Measurements from ENCODE around the gene PDE8B. TPM values are rescaled to one million over a fixed set of nuclear protein-coding genes. Genes with fewer than 3 reads are reported as not detected.

Gene PDE8B
- total RNA-seq, 1 experiment from 2014 or later, result 0.17 TPM

- DNase-seq (ENCODE audit: low read depth, low spot score) (no peak), ATAC-seq (no peak)
- Histone ChIP-seq H3K9ac (ENCODE audit: low read length) (no peak overlapping the region), H3K9me3 (ENCODE audit: control insufficient read depth in 1 of 2, insufficient read depth in 1 of 2, low read depth in 1 of 2, low read length in 2 of 2) (no peaks in the 10 kb centered on the region), H3K79me2 (ENCODE audit: insufficient read depth, low read length) (no peaks in the 10 kb centered on the region), H3K4me1 (ENCODE audit: control insufficient read depth in 1 of 2, insufficient read depth in 2 of 2, low read length in 2 of 2) (no peaks in the 10 kb centered on the region), H4K20me1 (ENCODE audit: insufficient read depth) (no peaks in the 10 kb centered on the region), H3K9me2 (ENCODE audit: insufficient read depth) (no peaks in the 10 kb centered on the region), H3K36me3 (ENCODE audit: control insufficient read depth in 1 of 2, insufficient read depth in 2 of 2, low read length in 2 of 2) (no peaks in the 10 kb centered on the region), H3K27me3 (ENCODE audit: insufficient read depth, low read length) (peaks cover 4% of the 10 kb centered on the region; the same call in 1 of the 2 replicates), H2AFZ (ENCODE audit: low read depth, low read length, poor library complexity, severe bottlenecking) (no peak overlapping the region), H3K4me2 (ENCODE audit: low read length) (no peak overlapping the region), H3K27ac (ENCODE audit: low read depth, low read length) (no peak overlapping the region), H3K4me3 (replicated peaks in 1 of 2; ENCODE audit: low read depth in 1 of 2, low read length in 2 of 2) (no peak overlapping the region)
- TF ChIP-seq, protein P1, sequence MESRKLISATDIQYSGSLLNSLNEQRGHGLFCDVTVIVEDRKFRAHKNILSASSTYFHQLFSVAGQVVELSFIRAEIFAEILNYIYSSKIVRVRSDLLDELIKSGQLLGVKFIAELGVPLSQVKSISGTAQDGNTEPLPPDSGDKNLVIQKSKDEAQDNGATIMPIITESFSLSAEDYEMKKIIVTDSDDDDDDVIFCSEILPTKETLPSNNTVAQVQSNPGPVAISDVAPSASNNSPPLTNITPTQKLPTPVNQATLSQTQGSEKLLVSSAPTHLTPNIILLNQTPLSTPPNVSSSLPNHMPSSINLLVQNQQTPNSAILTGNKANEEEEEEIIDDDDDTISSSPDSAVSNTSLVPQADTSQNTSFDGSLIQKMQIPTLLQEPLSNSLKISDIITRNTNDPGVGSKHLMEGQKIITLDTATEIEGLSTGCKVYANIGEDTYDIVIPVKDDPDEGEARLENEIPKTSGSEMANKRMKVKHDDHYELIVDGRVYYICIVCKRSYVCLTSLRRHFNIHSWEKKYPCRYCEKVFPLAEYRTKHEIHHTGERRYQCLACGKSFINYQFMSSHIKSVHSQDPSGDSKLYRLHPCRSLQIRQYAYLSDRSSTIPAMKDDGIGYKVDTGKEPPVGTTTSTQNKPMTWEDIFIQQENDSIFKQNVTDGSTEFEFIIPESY (IDR thresholded peaks at IDR 0.05; ENCODE audit: extremely low read depth, insufficient replicate concordance, low read length), result no peak
- TF ChIP-seq, protein P2, sequence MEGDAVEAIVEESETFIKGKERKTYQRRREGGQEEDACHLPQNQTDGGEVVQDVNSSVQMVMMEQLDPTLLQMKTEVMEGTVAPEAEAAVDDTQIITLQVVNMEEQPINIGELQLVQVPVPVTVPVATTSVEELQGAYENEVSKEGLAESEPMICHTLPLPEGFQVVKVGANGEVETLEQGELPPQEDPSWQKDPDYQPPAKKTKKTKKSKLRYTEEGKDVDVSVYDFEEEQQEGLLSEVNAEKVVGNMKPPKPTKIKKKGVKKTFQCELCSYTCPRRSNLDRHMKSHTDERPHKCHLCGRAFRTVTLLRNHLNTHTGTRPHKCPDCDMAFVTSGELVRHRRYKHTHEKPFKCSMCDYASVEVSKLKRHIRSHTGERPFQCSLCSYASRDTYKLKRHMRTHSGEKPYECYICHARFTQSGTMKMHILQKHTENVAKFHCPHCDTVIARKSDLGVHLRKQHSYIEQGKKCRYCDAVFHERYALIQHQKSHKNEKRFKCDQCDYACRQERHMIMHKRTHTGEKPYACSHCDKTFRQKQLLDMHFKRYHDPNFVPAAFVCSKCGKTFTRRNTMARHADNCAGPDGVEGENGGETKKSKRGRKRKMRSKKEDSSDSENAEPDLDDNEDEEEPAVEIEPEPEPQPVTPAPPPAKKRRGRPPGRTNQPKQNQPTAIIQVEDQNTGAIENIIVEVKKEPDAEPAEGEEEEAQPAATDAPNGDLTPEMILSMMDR (IDR thresholded peaks at IDR 0.05 in 2 of 3, conservative IDR thresholded peaks at IDR 0.05 in 1 of 3; ENCODE audit: borderline replicate concordance in 1 of 3, insufficient read depth in 1 of 3, low read depth in 2 of 3, low read length in 2 of 3), result no peak
- no peak for TF ChIP-seq SIN3A (IDR thresholded peaks at IDR 0.05; ENCODE audit: low read depth)
- no peak for TF ChIP-seq EGR1 (IDR thresholded peaks at IDR 0.05; ENCODE audit: low read depth)
- no peak for TF ChIP-seq CBX3 (IDR thresholded peaks at IDR 0.05; ENCODE audit: low read depth)
- TF ChIP-seq ZNF274 (IDR thresholded peaks at IDR 0.05; ENCODE audit: low read depth, low read length), result no peak
- TF ChIP-seq ZFX (IDR thresholded peaks at IDR 0.05), result no peak
- no peak for TF ChIP-seq REST (IDR thresholded peaks at IDR 0.05; ENCODE audit: low read depth)
- no peak for TF ChIP-seq RAD21 (IDR thresholded peaks at IDR 0.05; ENCODE audit: low read depth)
- TF ChIP-seq ELF1 (IDR thresholded peaks at IDR 0.05; ENCODE audit: borderline replicate concordance, low read depth), result no peak
- TF ChIP-seq TCF7L2 (IDR thresholded peaks at IDR 0.05; ENCODE audit: borderline replicate concordance, extremely low read depth, insufficient read depth, insufficient read length), result no peak
- TF ChIP-seq ATF3 (IDR thresholded peaks at IDR 0.05), result no peak
- ChIA-PET POLR2A (no interaction called here), CTCF (no interaction called here), RAD21 (ENCODE audit: low non-redundant PET in 1 of 2, low total read pairs in 2 of 2, uncharacterized antibody in 2 of 2, unreplicated experiment in 2 of 2) (no interaction called here)
- no TSS peak for BruUV-seq (replicated peaks)
- intact Hi-C loops (cut with micrococcal nuclease), result no loop called here
Observed at GRCh38 chr5:77292026-77292757, 81.7 kb downstream of the PDE8B start.

Measured in HCT116 (cell line).